ENCODE measurements around the gene DHX36. TPM values are rescaled to one million over a fixed set of nuclear protein-coding genes. Genes with fewer than 3 reads are reported as not detected.

DHX36 gene
- total and polyA plus RNA-seq, 12 donors = 17.4 to 84.6 (median 43.1) TPM

DNA sequence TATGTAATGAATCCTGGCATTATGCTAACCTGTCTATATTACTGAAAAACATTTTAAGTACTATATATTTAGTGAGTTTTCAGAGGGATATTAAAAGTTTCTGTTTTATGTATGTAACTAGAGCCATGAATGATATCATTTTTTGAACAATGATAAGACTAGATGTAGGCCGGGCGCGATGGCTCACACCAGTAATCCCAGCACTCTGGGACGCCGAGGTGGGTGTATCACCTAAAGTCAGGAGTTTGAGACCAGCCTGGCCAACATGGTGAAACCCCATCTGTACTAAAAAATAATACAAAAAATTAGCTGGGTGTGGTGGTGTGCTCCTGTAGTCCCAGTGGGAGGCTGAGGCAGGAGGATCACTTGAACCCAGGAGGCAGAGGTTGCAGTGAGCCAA lies 34.1 kb downstream of the DHX36 start:
- no peak for TF ChIP-seq POLR2A (IDR thresholded peaks at IDR 0.05)
- TF ChIP-seq, protein P1, sequence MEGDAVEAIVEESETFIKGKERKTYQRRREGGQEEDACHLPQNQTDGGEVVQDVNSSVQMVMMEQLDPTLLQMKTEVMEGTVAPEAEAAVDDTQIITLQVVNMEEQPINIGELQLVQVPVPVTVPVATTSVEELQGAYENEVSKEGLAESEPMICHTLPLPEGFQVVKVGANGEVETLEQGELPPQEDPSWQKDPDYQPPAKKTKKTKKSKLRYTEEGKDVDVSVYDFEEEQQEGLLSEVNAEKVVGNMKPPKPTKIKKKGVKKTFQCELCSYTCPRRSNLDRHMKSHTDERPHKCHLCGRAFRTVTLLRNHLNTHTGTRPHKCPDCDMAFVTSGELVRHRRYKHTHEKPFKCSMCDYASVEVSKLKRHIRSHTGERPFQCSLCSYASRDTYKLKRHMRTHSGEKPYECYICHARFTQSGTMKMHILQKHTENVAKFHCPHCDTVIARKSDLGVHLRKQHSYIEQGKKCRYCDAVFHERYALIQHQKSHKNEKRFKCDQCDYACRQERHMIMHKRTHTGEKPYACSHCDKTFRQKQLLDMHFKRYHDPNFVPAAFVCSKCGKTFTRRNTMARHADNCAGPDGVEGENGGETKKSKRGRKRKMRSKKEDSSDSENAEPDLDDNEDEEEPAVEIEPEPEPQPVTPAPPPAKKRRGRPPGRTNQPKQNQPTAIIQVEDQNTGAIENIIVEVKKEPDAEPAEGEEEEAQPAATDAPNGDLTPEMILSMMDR (IDR thresholded peaks at IDR 0.05) = no peak
- no peak overlapping the region for H3K27ac ChIP-seq
- intact Hi-C loops (cut with DNase I) = no loop called here
- DNase-seq = no peak
- no peak overlapping the region for H3K4me3 ChIP-seq
- no peaks in the 10 kb centered on the region for H3K4me1 ChIP-seq (replicated peaks in 1 of 2)
- H3K9me3 ChIP-seq (replicated peaks in 1 of 3) = no peaks in the 10 kb centered on the region
- peaks cover 0 to 65% of the 10 kb centered on the region in 2 donors for H3K36me3 ChIP-seq (replicated peaks in 1 of 2)
- H3K27me3 ChIP-seq = no peaks in the 10 kb centered on the region
- 95 to 99% (median 97%) methylated on average over 5 of the region's 5 CpGs for WGBS, 4 donors

DNA sequence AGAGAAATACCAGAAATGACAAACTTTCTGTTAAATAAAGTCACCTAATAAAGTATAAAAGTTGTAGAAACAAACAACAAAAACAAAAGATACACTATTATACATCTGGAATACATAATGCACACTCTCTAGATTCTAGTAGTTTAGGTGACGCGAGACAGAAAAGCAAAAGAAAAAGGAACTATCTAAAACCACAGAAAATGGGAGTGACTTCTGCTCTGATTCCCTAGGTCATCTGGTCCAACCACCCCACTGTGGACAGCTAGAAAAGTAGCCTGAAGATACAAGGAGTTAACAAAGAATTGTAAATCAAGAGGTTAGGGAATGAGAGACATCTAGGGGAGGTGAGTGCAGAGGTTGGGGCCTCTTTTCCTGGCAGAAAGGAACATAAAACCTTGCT lies 39.1 kb downstream of the DHX36 start:
- TF ChIP-seq POLR2A (IDR thresholded peaks at IDR 0.05) = no peak
- TF ChIP-seq, protein P1 (IDR thresholded peaks at IDR 0.05) = no peak
- 70 to 93% (median 84%) methylated on average over 2 of the region's 2 CpGs for WGBS, 4 donors
- intact Hi-C loops (cut with DNase I) = no loop called here
- H3K27ac ChIP-seq = no peak overlapping the region
- H3K27me3 ChIP-seq = no peaks in the 10 kb centered on the region
- H3K36me3 ChIP-seq (replicated peaks in 1 of 2) = peaks cover 0 to 61% of the 10 kb centered on the region in 2 donors
- no peak overlapping the region for H3K4me3 ChIP-seq
- no peaks in the 10 kb centered on the region for H3K9me3 ChIP-seq (replicated peaks in 1 of 3)
- no peaks in the 10 kb centered on the region for H3K4me1 ChIP-seq (replicated peaks in 1 of 2)
- no peak for DNase-seq

DNA sequence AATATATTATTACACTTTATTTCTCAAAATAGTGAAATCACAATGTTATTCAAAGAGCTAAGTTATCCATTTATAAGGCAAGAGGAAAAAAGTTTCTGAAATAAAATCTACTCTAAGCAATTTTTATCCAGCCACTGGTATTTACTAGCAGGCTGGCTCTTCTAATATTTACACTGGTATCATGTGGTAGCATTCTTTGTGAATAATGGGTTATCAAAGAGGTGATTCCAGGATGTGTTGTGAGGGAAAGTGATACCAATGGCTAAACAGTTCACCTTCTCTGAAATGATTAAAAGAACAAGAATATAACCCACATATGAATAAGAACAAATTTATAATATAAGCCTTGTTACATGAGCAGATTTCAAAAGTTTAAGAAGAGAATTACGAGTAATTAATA lies 44.1 kb downstream of the DHX36 start:
- Histone ChIP-seq H3K27me3 (no peaks in the 10 kb centered on the region), H3K27ac (no peak overlapping the region), H3K4me3 (no peak overlapping the region), H3K9me3 (replicated peaks in 1 of 3) (no peaks in the 10 kb centered on the region), H3K4me1 (replicated peaks in 1 of 2) (no peaks in the 10 kb centered on the region), H3K36me3 (replicated peaks in 1 of 2) (peaks cover 0 to 46% of the 10 kb centered on the region in 2 donors)
- 92 to 100% (median 97%) methylated on average over 1 of the region's 1 CpG for WGBS, 4 donors
- TF ChIP-seq, protein P1 (IDR thresholded peaks at IDR 0.05) = no peak
- no peak for TF ChIP-seq POLR2A (IDR thresholded peaks at IDR 0.05)
- intact Hi-C loops (cut with DNase I) = no loop called here
- no peak for DNase-seq

DNA sequence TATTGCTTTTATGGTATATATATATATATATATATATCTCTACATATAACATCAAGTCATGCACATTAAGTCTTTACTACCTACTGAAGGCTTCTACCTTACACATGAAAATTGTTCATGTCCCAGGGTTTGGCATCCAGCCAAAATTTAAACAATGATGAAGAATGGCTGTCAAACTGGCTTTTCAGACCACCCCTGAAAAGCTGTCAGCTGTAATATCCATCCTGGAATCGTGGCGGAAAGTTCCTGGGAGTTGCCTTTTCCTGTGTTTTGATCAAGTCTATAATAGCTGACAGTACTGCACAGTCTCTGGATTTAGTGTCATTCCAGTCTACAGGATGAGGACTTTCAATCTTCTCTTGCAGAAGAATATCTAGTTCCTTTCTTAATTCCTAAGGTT lies 48.3 kb downstream of the DHX36 start:
- TF ChIP-seq, protein P1 (IDR thresholded peaks at IDR 0.05) = no peak
- no peak for TF ChIP-seq POLR2A (IDR thresholded peaks at IDR 0.05)
- no peak overlapping the region for H3K4me3 ChIP-seq
- WGBS, 4 donors = 80 to 87% (median 86%) methylated on average over 2 of the region's 2 CpGs

More for the DNA sequence above, 48.3 kb downstream of the DHX36 start:
- peaks cover 0 to 32% of the 10 kb centered on the region in 2 donors for H3K36me3 ChIP-seq (replicated peaks in 1 of 2)
- H3K9me3 ChIP-seq (replicated peaks in 1 of 3) = no peaks in the 10 kb centered on the region
- H3K27ac ChIP-seq = no peak overlapping the region
- H3K27me3 ChIP-seq = no peaks in the 10 kb centered on the region
- H3K4me1 ChIP-seq (replicated peaks in 1 of 2) = no peaks in the 10 kb centered on the region
- intact Hi-C loops (cut with DNase I) = no loop called here
- no peak for DNase-seq

All from adrenal gland (tissue), 12 donors.